T follicular helper cell (primary cell): ENCODE results near the gene PELI2.

Experiments
- DNase-seq: peaks from one replicate; pipeline ENCODE4 v3.0.0-alpha.2; 2020; ENCODE audit warnings: low read depth

PELI2 gene

GRCh38 chr14:56205881-56206280 lies 87.7 kb downstream of the PELI2 start:
- DNase-seq: no peak

DNA sequence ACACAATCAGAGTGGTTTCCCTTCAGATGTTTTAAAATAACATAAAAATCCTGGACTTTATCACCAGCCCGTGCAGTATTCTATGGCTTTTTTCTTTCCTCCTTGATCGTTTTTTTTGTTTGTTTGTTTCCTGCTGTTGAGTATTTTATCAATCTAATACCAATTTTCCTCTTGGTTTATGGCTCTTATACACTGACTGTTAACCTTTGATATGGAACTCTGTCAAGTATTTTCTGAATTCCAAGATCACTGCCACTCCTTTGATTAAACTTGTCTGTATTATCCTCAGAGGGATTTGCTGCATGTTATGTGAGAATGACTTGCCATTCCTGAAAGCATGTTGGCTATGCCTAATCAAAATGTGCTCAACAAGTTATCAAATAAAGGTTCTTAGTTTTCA lies 88.4 kb downstream of the PELI2 start:
- DNase-seq: no peak

- no peak for DNase-seq
Observed at GRCh38 chr14:56207626-56208292, 89.5 kb downstream of the PELI2 start.

DNA sequence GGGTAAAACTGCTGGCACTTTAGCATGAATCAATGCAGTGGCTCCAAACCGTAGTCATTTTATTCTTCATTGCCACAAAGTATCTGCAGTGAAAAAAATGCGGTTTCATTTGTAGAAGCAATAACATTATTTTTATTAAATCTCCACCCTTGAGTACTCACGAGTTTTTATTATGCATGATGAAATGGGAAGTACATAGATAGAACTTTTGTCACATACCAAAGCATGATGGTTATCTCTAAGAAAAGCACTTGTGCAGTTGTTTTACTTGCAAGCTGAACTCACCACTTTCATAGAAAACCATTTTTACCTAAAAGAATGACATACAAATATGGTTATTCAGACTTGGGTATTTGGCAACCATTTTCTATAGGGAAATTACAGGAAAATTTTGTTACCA lies 90.3 kb downstream of the PELI2 start:
- no peak for DNase-seq

GRCh38 chr14:56210571-56210970 lies 92.4 kb downstream of the PELI2 start:
- DNase-seq: no peak

DNA sequence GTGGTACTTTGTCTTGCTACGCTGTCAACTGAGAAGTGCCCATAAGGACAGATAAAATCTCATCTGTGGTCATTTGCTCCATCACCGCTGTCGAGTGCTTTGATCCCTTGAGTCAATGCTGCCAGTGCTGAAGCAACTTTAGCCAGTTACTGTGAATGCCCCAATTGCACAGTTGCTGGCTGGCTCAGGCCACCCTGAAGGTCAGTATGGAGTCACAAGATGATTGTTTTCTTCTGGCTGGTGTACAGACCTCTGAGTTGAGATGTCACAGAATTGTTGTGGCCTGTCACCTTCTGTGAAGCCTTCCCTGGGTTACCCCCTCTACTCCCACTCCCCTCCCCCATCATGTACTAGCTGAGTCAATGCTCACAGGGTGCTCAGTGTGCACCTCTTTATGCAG lies 92.9 kb downstream of the PELI2 start:
- no peak for DNase-seq

GRCh38 chr14:56211844-56212243 lies 93.6 kb downstream of the PELI2 start:
- no peak for DNase-seq

GRCh38 chr14:56212521-56212920 lies 94.3 kb downstream of the PELI2 start:
- no peak for DNase-seq

- no peak for DNase-seq
Observed at GRCh38 chr14:56213306-56213705, 95.1 kb downstream of the PELI2 start.

DNA sequence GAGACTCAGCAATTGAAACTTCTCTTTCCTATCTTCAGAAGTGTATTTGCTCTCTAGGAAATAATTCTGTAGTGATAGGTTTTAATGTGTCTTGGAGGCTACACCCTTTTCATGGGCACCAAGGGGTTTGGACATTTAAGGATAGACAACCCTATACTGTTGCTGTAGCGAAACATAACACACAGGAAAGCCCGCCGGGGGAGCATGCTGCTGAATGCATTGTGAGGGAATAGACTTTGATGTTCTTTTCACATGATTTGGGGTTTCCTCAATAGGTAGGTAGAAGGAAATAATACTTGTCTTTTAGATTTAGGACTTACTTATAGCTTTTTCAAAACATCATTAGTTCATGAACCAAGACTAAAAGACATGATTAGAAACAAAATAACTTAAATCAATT lies 97.0 kb downstream of the PELI2 start:
- no peak for DNase-seq

GRCh38 chr14:56216626-56217379 lies 98.6 kb downstream of the PELI2 start:
- no peak for DNase-seq

DNA sequence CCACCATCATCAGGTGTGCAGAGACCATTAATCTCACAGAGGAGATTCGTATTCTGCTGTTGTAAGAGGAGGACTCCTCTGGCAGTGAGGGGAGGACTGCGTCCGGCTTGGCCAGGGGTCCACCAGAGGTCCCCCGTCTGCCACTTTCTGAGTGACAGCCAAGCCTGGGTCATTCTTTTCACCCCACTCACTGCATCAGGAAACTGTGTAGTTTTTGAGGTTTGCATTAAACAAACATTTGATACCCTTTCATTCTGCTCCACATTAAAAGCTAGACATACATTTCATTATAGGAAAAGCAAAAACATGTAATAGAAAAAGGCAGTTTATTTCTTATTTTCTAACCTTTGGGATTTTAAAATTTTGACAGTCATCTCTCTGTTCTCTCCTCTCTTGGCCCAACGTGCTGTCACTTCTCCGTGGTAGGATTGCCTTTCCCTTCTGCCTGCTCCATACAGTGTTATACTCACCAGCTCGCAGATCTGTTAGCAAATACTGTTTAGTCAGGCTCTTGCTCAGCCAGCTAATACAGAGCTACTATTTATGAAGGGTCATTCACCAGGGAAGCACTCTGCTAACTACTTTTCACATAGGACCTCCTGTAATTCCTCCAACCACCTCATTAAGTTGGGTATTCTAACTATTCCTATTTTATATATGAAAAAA lies 99.3 kb downstream of the PELI2 start:
- DNase-seq: no peak

DNA sequence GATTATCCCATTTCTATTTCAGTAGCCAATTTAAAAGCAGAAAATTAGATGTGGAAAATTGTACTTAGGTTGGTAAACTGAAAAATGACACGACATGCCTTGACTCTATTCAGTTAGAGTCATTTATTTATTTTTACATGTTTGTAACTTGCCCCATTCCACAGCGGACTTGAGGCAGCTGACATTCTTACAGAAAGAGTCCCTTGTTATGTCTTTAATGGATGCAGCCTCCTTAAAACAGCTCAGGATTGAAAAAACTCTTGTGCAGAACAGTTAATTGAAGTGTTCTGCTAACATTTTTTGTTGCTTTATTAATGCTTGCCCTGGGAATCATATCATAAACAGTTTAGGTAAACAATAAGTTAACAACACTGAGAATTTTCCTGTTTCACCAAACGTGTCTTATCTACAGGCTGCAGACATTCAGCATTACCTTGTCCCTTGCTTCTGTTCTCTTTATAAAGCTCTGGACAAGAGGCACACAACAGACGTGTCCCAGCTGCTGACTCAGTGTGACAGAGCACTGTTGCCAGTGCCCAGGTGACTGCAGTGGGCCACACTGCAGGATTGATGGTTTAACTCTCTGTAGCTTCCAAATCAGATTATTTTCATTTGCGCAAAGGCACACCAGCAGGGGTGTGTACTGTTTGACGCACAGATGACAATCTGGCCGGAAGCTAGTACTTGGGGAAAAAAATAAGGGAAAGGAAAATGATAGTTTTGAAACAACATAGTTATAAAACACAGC lies 101.6 kb downstream of the PELI2 start:
- DNase-seq: no peak

- DNase-seq: no peak
Observed at GRCh38 chr14:56221382-56222128, 103.3 kb downstream of the PELI2 start.

GRCh38 chr14:56224229-56224628 lies 106.0 kb downstream of the PELI2 start:
- no peak for DNase-seq

DNA sequence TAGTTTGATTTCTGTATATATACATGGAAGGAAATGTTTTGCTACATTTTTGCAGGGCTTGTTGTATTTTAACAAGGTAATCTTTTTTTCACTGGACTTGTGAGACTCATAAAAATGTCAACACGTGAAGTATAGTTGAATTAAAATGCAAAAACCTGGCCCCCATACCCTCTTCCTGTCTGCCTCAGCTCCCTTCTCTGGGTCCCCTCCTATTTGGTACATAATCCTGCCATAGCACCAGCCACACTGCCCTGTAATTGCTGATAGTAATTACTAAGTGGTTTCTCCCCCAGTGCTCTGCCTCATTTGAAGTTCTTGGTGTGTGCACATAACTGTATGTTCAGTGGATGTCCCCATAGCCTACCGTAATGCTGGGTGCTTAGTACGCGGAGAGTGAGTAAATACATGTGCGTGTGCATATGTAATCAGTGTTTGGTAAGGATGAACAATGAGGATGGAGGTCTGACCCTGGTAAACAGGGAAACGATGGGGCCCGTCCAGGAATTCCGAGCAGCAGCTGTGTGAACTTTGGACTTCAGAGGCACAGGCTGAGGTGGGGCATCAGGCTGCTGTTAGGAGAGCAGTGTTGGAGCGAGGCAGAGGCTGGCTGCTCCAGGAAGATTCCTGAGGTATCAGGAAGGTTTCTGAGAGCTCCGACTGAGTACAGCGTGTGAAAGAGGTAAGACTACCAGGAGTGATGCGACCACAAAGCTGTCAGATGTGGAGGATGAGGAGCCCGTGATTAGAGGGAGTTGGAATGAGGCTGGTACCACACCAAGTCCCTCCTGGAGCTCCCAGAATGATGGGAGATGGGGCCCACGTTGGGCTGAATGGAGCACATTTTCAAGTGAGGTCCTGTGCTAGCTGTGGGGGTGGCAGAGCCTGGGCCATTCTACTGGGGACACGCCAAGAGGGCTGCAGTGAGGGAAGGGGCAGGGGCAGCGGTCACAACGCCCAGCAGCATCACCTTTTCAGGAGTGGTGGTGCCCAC lies 106.8 kb downstream of the PELI2 start:
- no peak for DNase-seq

DNA sequence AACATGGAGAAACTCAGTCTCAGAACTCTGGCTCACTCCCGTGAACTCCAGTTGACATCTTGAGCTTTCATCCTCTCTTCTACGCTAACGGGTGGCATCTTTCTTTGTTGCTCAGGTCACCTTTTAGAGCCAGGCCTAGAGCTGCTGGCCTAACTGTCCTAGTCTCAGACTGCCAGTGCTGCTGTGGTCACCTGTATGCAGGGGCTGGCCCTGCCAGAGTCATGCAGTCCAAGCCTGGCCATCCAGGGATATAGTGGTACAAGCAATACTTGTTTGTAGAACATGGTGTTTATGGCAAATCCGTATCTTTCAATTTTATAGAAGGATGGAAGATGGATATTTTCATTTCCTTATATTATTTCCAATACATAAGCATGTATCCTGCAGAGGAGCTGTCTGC lies 117.2 kb downstream of the PELI2 start:
- DNase-seq: no peak

- no peak for DNase-seq
Observed at GRCh38 chr14:56237398-56237797, 119.2 kb downstream of the PELI2 start.

- no peak for DNase-seq
Observed at GRCh38 chr14:56241461-56241860, 123.2 kb downstream of the PELI2 start.

GRCh38 chr14:56243110-56243509 lies 124.9 kb downstream of the PELI2 start:
- DNase-seq: no peak
